Naive thymus-derived CD4-positive, alpha-beta T cell (primary cell): Measurements from ENCODE around the gene MRPS6. TPM values are rescaled to one million over a fixed set of nuclear protein-coding genes. Genes with fewer than 3 reads are reported as not detected.

Experiments used
- ATAC-seq: fragments of 150-1000 bp; cut with Tn5 transposase; 2 replicates; pipeline ENCODE4 v1.10.0; 2021; ENCODE audit warnings: mild to moderate bottlenecking, moderate library complexity
- CTCF ChIA-PET: fragments of 350-600 bp; sonication (Branson Sonifier 250); formaldehyde crosslinking; loops from one replicate; lab custom pipeline; 2021; ENCODE audit warnings: antibody characterized with exemption; lab: Charles Lee
- POLR2A ChIA-PET: fragments of 350-600 bp; sonication (Branson Sonifier 250); formaldehyde crosslinking; loops from one replicate; lab custom pipeline; 2021; ENCODE audit warnings: antibody characterized with exemption, inconsistent platforms; lab: Charles Lee
- DNase-seq, 9 donors: peaks; one replicate each; pipeline versions ENCODE4 v3.0.0 to v3.0.0-alpha.2; 2020 to 2022; ENCODE audit warnings: mixed read lengths in 1 of 9
- H3K27ac ChIP-seq: one replicate; pipeline ENCODE4 v1.7.0; 2013; ENCODE audit warnings: mild to moderate bottlenecking, low read depth, low read length, moderate library complexity
- H3K27me3 ChIP-seq, 2 donors: one replicate each; pipeline ENCODE4 v1.7.0; 2013; ENCODE audit warnings: low read length in 2 of 2, mild to moderate bottlenecking in 2 of 2, moderate library complexity in 2 of 2; ENCODE audit not compliant: control insufficient read depth in 2 of 2, insufficient read depth in 2 of 2
- H3K36me3 ChIP-seq, 3 experiments: 1 replicate in 2 of 3; 2 replicates in 1 of 3; pipeline ENCODE4 v1.7.0; 2013; ENCODE audit warnings: low read length in 3 of 3, mild to moderate bottlenecking in 3 of 3, moderate library complexity in 1 of 3; ENCODE audit not compliant: insufficient read depth in 3 of 3, control insufficient read depth in 2 of 3
- H3K4me1 ChIP-seq, 2 donors: one replicate each; pipeline ENCODE4 v1.7.0; 2013; ENCODE audit warnings: low read length in 2 of 2, mild to moderate bottlenecking in 2 of 2, moderate library complexity in 1 of 2; ENCODE audit not compliant: control insufficient read depth in 2 of 2, insufficient read depth in 2 of 2
- H3K4me3 ChIP-seq: 2 replicates; pipeline ENCODE4 v1.7.0; 2013; ENCODE audit warnings: mild to moderate bottlenecking, low read length
- H3K9me3 ChIP-seq, 3 experiments: 1 replicate in 2 of 3; 2 replicates in 1 of 3; pipeline ENCODE4 v1.7.0; 2013; ENCODE audit warnings: low read length in 3 of 3; ENCODE audit not compliant: control insufficient read depth in 2 of 3
- H3K27ac Mint-ChIP-seq, 9 donors: one replicate each; pipeline ENCODE4 v1.8.0; 2020 to 2022; ENCODE audit warnings: mixed read lengths in 9 of 9, mild to moderate bottlenecking in 8 of 9, moderate library complexity in 5 of 9, inconsistent platforms in 2 of 9
- H3K27me3 Mint-ChIP-seq, 5 donors: one replicate each; pipeline ENCODE4 v1.8.0; 2021 to 2022; ENCODE audit warnings: mixed read lengths in 5 of 5, mild to moderate bottlenecking in 1 of 5
- H3K36me3 Mint-ChIP-seq, 5 donors: one replicate each; pipeline ENCODE4 v1.8.0; 2020 to 2022; ENCODE audit warnings: mixed read lengths in 5 of 5, mild to moderate bottlenecking in 3 of 5, inconsistent platforms in 1 of 5
- H3K4me1 Mint-ChIP-seq, 7 donors: one replicate each; pipeline ENCODE4 v1.8.0; 2020 to 2022; ENCODE audit warnings: mixed read lengths in 7 of 7, mild to moderate bottlenecking in 3 of 7, inconsistent platforms in 1 of 7
- H3K4me3 Mint-ChIP-seq, 10 donors: one replicate each; pipeline ENCODE4 v1.8.0; 2020 to 2022; ENCODE audit warnings: mild to moderate bottlenecking in 10 of 10, mixed read lengths in 10 of 10, moderate library complexity in 6 of 10, inconsistent platforms in 2 of 10
- H3K9me3 Mint-ChIP-seq, 11 donors: one replicate each; pipeline ENCODE4 v1.8.0; 2020 to 2022; ENCODE audit warnings: mixed read lengths in 11 of 11, mild to moderate bottlenecking in 4 of 11, inconsistent platforms in 1 of 11, moderate library complexity in 1 of 11
- intact Hi-C, 2 donors: fragments of 100-400 bp; cut with micrococcal nuclease; formaldehyde crosslinking; loops; one replicate each; pipeline ENCODE4 v1.15.1; 2023
- polyA plus RNA-seq, 2 donors: library from polyadenylated mRNA; unstranded; fragments of 300-500 nt; fragmentation: Illumina TruSeq; gene quantifications; one replicate each; pipeline ENCODE4 v1.2.3, GENCODE V29; 2021
- total RNA-seq, 6 experiments: library from RNA in 5 of 6; stranded (reverse) in 5 of 6; gene quantifications; 1 replicate in 5 of 6; 2 replicates in 1 of 6; pipeline ENCODE4 v1.2.3 and lab custom pipeline; 2021 to 2026

Gene MRPS6
- total and polyA plus RNA-seq, 7 experiments from 2014 or later: 25.5 to 193 (median 92.5) TPM

- no peak overlapping the region for H3K27ac Mint-ChIP-seq
- CTCF ChIA-PET: no interaction called here
Measured at GRCh38 chr21:34174470-34174869, 101.1 kb downstream of the MRPS6 start.

GRCh38 chr21:34176448-34176847, 103.1 kb downstream of the MRPS6 start:
- Histone ChIP-seq H3K27ac (no peak overlapping the region), H3K4me3 (no peak overlapping the region), H3K4me1 (no peaks in the 10 kb centered on the region), H3K27me3 (no peaks in the 10 kb centered on the region), H3K36me3 (no peaks in the 10 kb centered on the region), H3K9me3 (peaks cover 0 to 10% (median 4%) of the 10 kb centered on the region in 3 experiments)
- intact Hi-C loops: no loop called here
- no peaks in the 10 kb centered on the region for H3K4me1 Mint-ChIP-seq
- H3K4me3 Mint-ChIP-seq: no peak overlapping the region
- ChIA-PET CTCF (interaction anchor here (0.6 kb wide), 1 partner anchor 429 kb away, joined by 3 read pairs; no protein-coding TSS in a partner anchor), POLR2A (no interaction called here)
- H3K9me3 Mint-ChIP-seq: peaks cover 4 to 53% (median 23%) of the 10 kb centered on the region in 11 donors
- peaks cover 11 to 30% (median 25%) of the 10 kb centered on the region in 5 donors for H3K36me3 Mint-ChIP-seq
- ATAC-seq (no peak), DNase-seq (no peak)
- no peaks in the 10 kb centered on the region for H3K27me3 Mint-ChIP-seq
- no peak overlapping the region for H3K27ac Mint-ChIP-seq

More at GRCh38 chr21:34174470-34174869, 101.1 kb downstream of the MRPS6 start:
- peaks cover 18 to 44% (median 30%) of the 10 kb centered on the region in 5 donors for H3K36me3 Mint-ChIP-seq
- no peaks in the 10 kb centered on the region for H3K36me3 ChIP-seq
- H3K27me3 Mint-ChIP-seq: no peaks in the 10 kb centered on the region
- no peak overlapping the region for H3K4me3 ChIP-seq
- no peak overlapping the region for H3K27ac ChIP-seq
- H3K9me3 Mint-ChIP-seq: peaks cover 4 to 70% (median 35%) of the 10 kb centered on the region in 11 donors
- H3K27me3 ChIP-seq: no peaks in the 10 kb centered on the region
- no peaks in the 10 kb centered on the region for H3K4me1 ChIP-seq
- POLR2A ChIA-PET: no interaction called here
- DNase-seq: no peak
- H3K4me3 Mint-ChIP-seq: no peak overlapping the region
- H3K9me3 ChIP-seq: peaks cover 0 to 10% (median 4%) of the 10 kb centered on the region in 3 experiments
- intact Hi-C loops: no loop called here
- no peak for ATAC-seq
- no peaks in the 10 kb centered on the region for H3K4me1 Mint-ChIP-seq

GRCh38 chr21:34177919-34178567, 104.7 kb downstream of the MRPS6 start:
- Histone ChIP-seq H3K4me3 (no peak overlapping the region), H3K36me3 (no peaks in the 10 kb centered on the region), H3K27ac (no peak overlapping the region), H3K4me1 (no peaks in the 10 kb centered on the region), H3K9me3 (peaks cover 0 to 10% (median 0%) of the 10 kb centered on the region in 3 experiments), H3K27me3 (no peaks in the 10 kb centered on the region)
- no peak overlapping the region for H3K4me3 Mint-ChIP-seq
- H3K27ac Mint-ChIP-seq: no peak overlapping the region
- H3K27me3 Mint-ChIP-seq: no peaks in the 10 kb centered on the region
- H3K4me1 Mint-ChIP-seq: no peaks in the 10 kb centered on the region
- intact Hi-C loops: no loop called here
- ATAC-seq: no peak
- ChIA-PET POLR2A (no interaction called here), CTCF (interaction anchor here (0.7 kb wide), 1 partner anchor 24 kb away, joined by 3 read pairs; no protein-coding TSS in a partner anchor)
- H3K36me3 Mint-ChIP-seq: peaks cover 12 to 29% (median 20%) of the 10 kb centered on the region in 5 donors
- peaks cover 3 to 37% (median 14%) of the 10 kb centered on the region in 11 donors for H3K9me3 Mint-ChIP-seq
- no peak for DNase-seq

GRCh38 chr21:34179204-34179935, 106.0 kb downstream of the MRPS6 start:
- POLR2A ChIA-PET: no interaction called here
- no peaks in the 10 kb centered on the region for H3K4me1 Mint-ChIP-seq
- Histone ChIP-seq H3K4me3 (no peak overlapping the region), H3K36me3 (no peaks in the 10 kb centered on the region), H3K27ac (no peak overlapping the region), H3K27me3 (no peaks in the 10 kb centered on the region), H3K4me1 (no peaks in the 10 kb centered on the region), H3K9me3 (no peaks in the 10 kb centered on the region)
- CTCF ChIA-PET: no interaction called here
- H3K4me3 Mint-ChIP-seq: no peak overlapping the region
- no peak for DNase-seq
- no peaks in the 10 kb centered on the region for H3K27me3 Mint-ChIP-seq
- peaks cover 0 to 24% (median 6%) of the 10 kb centered on the region in 11 donors for H3K9me3 Mint-ChIP-seq
- peaks cover 5 to 25% (median 12%) of the 10 kb centered on the region in 5 donors for H3K36me3 Mint-ChIP-seq
- intact Hi-C loops: no loop called here
- ATAC-seq: no peak
- H3K27ac Mint-ChIP-seq: peak overlapping the region in 1 of 9 donors; percentile 48

GRCh38 chr21:34180407-34180806, 107.0 kb downstream of the MRPS6 start:
- H3K4me1 ChIP-seq: no peaks in the 10 kb centered on the region
- ATAC-seq (no peak), DNase-seq (no peak)
- POLR2A ChIA-PET: interaction anchor here (0.7 kb wide), 1 partner anchor 23 kb away, joined by 3 read pairs; no protein-coding TSS in a partner anchor
- peaks cover 0 to 13% (median 4%) of the 10 kb centered on the region in 11 donors for H3K9me3 Mint-ChIP-seq
- CTCF ChIA-PET: no interaction called here
- no peak overlapping the region for H3K4me3 ChIP-seq
- no peak overlapping the region for H3K27ac ChIP-seq
- intact Hi-C loops: no loop called here
- no peaks in the 10 kb centered on the region for H3K27me3 Mint-ChIP-seq
- H3K9me3 ChIP-seq: no peaks in the 10 kb centered on the region
- no peaks in the 10 kb centered on the region for H3K36me3 ChIP-seq
- no peak overlapping the region for H3K4me3 Mint-ChIP-seq
- H3K36me3 Mint-ChIP-seq: peaks cover 3 to 24% (median 5%) of the 10 kb centered on the region in 5 donors
- H3K4me1 Mint-ChIP-seq: no peaks in the 10 kb centered on the region
- no peak overlapping the region for H3K27ac Mint-ChIP-seq
- no peaks in the 10 kb centered on the region for H3K27me3 ChIP-seq

- CTCF ChIA-PET: no interaction called here
- Histone ChIP-seq H3K27me3 (no peaks in the 10 kb centered on the region), H3K4me1 (no peaks in the 10 kb centered on the region), H3K36me3 (no peaks in the 10 kb centered on the region), H3K4me3 (no peak overlapping the region), H3K9me3 (no peaks in the 10 kb centered on the region), H3K27ac (no peak overlapping the region)
- no peak for DNase-seq
- no peak for ATAC-seq
- Mint-ChIP-seq H3K4me3 (no peak overlapping the region), H3K9me3 (peaks cover 0 to 8% (median 3%) of the 10 kb centered on the region in 11 donors), H3K4me1 (no peaks in the 10 kb centered on the region), H3K27ac (no peak overlapping the region), H3K36me3 (peaks cover 0 to 24% (median 5%) of the 10 kb centered on the region in 5 donors), H3K27me3 (no peaks in the 10 kb centered on the region)
- intact Hi-C loops: no loop called here
- POLR2A ChIA-PET: interaction anchor here (0.6 to 0.7 kb wide), 2 partner anchors 21 to 23 kb away, joined by 3 read pairs; no protein-coding TSS in a partner anchor
Measured at GRCh38 chr21:34180826-34181359, 107.5 kb downstream of the MRPS6 start.
